Activated CD4-positive, CD25-positive, alpha-beta regulatory T cell treated with anti-CD3 and anti-CD28 coated beads, Interleukin-2, amount 50 U/mL, for 24 hours (primary cell): ENCODE results near the gene C6orf62.
A peak's percentile ranks its signal among the peaks of the same experiment; 100 is the strongest.
"Not testable (repeated sequence)": the region's sequence is repeated elsewhere in the genome, so short reads cannot be mapped to it uniquely, and the experiment has no call there.

Source experiments
- ATAC-seq, 2 donors: fragments of 150-1000 bp; cut with Tn5 transposase; one replicate each; pipeline ENCODE4 v1.10.0; 2021; ENCODE audit warnings: mild to moderate bottlenecking in 1 of 2, moderate library complexity in 1 of 2

The C6orf62 gene

GRCh38 chr6:24742216-24742738, 23.3 kb upstream of the C6orf62 start:
- ATAC-seq: no peak

DNA sequence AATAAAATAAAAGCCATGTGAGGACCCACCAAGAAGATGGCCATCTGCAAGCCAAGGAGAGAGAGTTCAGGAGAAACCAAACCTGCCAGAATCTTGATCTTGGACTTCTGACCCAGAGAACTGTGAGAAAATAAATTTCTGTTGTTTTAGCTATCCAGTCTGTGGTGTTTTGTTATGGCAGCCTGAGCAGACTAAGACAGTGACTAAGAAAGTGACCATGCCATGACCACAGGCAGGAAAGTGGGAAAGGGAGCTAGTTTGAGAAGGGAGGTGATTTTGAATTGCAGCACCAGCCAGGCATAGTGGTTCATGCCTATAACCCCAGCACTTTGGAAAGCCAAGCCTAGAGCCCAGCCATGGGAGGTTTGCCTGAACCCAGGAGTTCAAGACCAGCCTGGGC, 21.9 kb upstream of the C6orf62 start:
- no peak for ATAC-seq

- no peak for ATAC-seq
Observed at GRCh38 chr6:24738741-24739140, 19.8 kb upstream of the C6orf62 start.

DNA sequence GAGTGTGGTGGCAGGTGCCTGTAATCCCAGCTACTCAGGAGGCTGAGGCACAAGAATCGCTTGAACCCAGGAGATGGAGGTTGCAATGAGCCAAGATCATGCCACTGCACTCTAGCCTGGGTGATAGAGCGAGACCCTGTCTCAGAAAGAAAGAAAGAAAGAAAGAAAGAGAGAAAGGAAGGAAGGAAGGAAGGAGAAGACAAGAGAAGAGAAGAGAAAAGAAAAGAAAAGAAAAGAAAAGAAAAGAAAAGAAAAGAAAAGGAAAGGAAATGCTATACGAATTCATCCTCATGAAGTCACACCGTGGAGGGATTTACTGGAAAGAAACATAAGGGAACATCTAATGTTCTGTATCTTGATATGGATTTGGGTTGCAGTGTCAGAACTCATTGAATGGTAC, 15.8 kb upstream of the C6orf62 start:
- not testable (repeated sequence) for ATAC-seq

DNA sequence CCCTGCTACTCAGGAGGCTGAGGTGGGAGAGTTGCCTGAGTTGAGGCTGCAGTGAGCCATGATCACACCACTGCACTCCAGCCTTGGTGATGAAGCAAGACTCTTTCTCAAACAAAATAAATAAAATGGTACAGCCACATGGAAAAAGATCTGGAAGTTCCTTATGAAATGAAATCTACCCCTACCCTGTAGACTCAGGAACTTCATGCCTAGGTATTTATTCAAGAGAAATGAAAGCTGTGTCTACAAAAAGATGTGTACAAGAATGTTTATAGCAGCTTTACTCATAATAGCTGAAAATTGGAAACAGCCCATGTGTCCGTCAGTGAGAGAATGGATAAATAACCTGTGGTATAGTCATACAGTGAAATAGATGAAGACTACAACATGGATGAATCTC, 15.2 kb upstream of the C6orf62 start:
- no peak for ATAC-seq

DNA sequence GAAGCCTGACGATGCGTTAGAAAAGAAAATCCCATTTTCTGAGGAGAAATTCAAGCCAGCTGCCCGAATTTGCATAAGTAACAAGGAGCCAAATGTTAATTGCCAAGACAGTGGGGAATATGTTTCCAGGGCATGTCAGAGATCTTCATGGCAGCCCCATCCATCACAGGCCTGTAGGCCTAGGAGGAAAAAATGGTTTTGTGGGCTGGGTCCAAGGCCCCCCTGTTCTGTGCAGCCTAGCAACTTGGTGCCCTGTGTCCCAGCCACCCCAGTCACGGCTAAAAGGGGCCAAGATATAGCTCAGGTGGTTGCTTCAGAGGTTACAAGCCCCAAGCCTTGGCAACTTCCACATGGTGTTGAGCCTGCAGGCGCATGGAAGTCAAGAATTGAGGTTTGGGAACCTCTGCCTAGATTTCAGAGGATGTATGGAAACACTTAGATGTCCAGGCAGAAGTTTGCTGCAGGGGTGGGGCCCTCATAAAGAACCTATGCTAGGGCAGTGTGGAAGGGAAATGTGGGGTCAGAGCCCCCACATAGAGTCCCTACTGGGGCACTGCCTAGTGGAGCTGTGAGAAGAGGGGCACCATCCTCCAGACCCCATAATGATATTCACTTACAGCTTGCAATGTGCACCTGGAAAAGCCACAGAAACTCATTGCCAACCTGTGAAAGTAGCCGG, 12.6 kb upstream of the C6orf62 start:
- not testable (repeated sequence) for ATAC-seq

DNA sequence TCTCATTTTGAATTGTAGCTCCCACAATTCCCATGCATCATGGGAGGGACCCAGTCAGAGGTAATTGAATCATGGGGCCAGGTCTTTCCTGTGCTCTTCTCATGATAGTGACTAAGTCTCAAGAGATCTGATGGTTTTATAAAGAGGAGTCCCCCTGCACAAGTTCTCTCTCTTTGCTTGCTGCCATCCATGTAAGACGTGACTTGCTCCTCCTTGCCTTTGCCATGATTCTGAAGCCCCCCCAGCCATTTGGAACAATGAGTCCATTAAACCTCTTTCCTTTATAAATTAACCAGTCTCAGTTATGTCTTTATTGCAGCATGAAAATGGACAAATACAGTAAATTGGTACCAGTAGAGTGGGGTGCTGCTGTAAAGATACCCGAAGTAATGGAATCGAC, 11.7 kb upstream of the C6orf62 start:
- ATAC-seq: not testable (repeated sequence)

DNA sequence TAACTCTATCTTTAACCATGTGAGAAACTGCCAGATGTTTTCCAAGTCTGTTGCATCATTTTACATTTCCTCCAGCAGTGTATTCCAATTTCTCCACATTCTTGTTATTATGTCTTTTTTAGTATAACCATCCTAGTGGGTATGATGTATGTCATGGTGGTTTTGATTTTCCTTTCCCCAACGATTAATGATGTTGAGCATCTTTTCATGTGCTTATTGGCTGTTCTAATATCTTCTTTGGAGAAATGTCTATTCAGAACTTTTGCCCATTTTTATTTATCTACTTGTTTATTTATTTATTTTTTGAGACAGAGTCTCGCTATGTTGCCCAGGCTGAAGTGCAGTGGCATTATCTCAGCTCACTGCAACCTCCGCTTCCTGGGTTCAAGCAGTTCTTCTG, 4.3 kb upstream of the C6orf62 start:
- no peak for ATAC-seq

- peak; percentile 58 to 61 for ATAC-seq
Observed at GRCh38 chr6:24721461-24722215, 2.7 kb upstream of the C6orf62 start.

DNA sequence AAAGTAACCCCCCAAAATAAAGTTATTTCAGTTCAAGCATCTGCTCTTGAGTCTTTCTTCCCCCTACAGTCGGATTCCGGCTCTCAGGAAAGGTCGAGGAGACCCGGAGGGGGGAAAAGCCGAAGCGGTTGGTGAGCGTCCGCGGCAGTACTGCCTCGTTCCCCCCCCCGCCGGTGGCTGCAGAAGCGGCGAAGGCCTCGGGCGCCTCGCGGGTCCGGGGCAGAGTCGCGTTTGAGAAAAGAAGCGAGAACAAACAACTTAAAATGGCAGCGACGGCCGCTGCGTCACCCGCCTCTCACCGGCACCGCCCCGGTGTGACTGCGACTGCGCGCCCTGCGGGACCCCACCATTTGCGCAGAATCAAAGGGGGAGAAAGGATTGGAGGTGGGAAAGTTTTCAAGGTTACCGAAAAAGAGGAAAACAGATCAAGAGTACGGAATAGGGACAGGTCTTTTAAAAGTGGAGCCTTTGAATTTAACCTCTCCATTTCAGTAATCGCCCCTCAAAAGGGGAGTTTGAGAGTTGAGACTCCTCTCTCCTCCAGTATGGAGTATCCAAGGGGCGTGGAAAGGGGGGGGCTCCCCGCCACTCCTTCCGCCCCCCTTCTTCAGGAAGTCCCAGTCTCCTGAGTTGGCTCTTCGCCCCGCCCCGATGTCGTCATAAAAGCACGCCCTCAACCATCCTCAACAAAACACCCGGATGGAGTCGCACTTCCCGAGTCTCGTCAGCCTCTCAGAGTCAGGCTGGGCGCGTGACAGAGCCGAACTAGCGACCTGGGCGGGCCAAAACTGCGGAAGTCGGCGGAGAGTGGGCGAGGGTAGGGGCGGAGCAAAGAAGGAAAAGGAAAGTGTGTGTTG, 1.9 kb upstream of the C6orf62 start:
- peak; percentile 88 to 90 for ATAC-seq

DNA sequence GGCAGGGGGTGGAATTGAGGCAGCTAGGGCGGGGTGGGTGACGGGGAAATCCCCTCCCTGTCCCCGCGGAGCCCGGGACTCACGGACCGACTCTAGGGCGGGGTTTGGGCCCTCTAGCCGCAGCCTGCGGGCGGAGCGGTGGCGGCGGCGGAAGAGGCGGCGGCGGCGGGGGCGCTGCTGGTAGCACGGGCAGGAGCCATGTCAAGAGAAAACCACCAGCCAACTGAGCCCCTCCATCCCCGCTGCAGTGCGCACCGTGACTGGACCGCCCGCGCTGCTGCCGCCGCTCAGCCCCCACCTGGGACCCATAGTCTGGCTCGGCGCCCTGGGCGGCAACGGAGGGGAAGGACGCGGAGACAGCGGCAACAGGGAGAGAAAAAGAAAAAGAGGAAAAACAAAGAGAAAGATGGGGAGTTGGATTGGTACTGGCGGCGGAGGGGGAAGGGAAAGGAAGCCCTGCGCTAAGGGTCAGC, 1.2 kb upstream of the C6orf62 start:
- ATAC-seq: peak; percentile 18 to 21

GRCh38 chr6:24718449-24719124, 367 bp downstream of the C6orf62 start:
- ATAC-seq: no peak

DNA sequence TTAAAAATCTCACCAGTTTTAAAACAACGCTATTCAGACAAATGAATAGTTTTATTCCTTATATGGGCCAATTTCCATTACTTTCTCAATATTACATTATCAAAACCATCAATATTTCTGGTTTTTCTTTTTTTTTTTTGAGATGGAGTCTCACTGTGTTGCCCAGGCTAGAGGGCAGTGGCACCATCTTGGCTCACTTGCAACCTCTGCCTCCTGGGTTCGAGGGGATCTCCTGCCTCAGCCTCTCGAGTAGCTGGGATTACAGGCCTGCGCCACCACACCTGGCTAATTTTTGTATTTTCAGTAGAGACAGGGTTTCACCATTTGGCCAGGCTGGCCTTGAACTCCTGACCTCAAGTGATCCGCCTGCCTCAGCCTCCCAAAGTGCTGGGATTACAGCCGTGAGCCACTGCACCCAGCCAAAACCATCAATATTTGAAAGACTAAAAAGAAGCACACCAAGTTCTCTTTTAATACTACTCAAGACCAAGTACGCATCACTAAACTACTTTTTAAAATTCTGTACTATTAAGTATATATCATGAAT, 2.3 kb downstream of the C6orf62 start:
- ATAC-seq: not testable (repeated sequence)

DNA sequence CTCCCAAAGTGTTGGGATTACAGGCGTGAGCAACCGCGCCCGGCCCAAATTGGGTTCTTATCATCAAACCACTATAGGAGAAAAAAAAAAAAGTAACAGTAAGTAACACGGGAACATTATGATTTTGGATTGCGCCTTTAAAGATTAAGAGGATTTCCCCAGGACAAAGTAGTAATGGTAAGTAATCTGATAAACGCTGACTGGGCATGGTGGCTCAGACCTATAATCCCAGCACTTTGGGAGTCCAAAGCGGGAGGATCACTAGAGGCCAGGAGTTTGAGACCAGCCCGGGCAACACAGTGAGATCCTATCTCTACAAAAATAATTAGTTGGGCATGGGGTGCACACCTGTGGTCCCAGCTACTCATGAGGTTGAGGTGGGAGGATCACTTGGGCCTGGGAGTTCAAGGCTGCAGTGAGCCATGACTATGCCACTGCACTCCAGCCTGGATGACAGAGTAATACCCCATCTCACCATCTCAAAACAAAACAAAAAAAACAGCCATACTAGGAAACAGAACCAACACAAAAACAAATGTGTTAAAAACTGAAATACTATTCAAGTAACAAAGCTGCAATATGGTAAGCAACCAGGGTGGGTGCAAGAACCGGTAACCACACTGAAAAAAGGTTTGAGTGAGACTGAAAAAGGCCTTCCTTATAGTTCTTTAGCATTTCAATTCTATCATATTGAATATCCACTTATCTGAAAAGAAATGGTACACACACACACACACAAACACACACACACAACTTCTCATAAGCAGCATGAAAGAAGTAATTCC, 8.2 kb downstream of the C6orf62 start:
- ATAC-seq: no peak

- no peak for ATAC-seq
Observed at GRCh38 chr6:24709014-24709711, 9.8 kb downstream of the C6orf62 start.

- ATAC-seq: no peak
Observed at GRCh38 chr6:24708612-24709011, 10.3 kb downstream of the C6orf62 start.

- no peak for ATAC-seq
Observed at GRCh38 chr6:24704468-24704867, 14.5 kb downstream of the C6orf62 start.

DNA sequence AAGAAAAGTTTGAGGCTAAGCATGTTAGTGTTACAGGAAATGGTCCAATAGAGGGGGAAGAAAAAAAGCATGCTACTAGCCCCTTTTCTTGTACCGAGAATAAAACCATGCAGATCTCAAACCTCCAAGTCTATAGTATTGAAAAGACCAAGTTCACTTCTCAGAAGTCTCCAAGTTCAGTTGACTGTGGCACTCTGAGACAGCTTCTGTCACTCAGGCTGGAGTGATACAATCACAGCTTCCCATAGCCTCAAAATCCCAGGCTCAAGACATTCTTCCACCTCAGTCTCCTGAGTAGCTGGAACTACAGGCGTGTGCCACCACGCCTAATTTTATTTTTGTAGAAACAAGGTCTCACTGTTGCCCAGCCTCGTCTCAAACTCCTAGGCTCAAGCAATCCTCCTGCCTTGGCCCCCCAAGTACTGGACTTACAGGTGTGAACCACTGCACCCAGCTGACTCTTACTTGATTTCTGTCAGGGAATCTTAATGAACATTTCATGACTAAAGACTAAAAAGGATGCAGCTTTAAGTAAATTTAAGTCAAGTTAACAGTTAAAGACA, 16.2 kb downstream of the C6orf62 start:
- no peak for ATAC-seq

- peak; percentile 79 to 88 for ATAC-seq
Observed at GRCh38 chr6:24699521-24700359, 19.2 kb downstream of the C6orf62 start.
